Measurements from ENCODE around the gene EXPH5. TPM values are rescaled to one million over a fixed set of nuclear protein-coding genes. Genes with fewer than 3 reads are reported as not detected.
"Not testable (repeated sequence)": the region's sequence is repeated elsewhere in the genome, so short reads cannot be mapped to it uniquely, and the experiment has no call there.

EXPH5 gene, protein sequence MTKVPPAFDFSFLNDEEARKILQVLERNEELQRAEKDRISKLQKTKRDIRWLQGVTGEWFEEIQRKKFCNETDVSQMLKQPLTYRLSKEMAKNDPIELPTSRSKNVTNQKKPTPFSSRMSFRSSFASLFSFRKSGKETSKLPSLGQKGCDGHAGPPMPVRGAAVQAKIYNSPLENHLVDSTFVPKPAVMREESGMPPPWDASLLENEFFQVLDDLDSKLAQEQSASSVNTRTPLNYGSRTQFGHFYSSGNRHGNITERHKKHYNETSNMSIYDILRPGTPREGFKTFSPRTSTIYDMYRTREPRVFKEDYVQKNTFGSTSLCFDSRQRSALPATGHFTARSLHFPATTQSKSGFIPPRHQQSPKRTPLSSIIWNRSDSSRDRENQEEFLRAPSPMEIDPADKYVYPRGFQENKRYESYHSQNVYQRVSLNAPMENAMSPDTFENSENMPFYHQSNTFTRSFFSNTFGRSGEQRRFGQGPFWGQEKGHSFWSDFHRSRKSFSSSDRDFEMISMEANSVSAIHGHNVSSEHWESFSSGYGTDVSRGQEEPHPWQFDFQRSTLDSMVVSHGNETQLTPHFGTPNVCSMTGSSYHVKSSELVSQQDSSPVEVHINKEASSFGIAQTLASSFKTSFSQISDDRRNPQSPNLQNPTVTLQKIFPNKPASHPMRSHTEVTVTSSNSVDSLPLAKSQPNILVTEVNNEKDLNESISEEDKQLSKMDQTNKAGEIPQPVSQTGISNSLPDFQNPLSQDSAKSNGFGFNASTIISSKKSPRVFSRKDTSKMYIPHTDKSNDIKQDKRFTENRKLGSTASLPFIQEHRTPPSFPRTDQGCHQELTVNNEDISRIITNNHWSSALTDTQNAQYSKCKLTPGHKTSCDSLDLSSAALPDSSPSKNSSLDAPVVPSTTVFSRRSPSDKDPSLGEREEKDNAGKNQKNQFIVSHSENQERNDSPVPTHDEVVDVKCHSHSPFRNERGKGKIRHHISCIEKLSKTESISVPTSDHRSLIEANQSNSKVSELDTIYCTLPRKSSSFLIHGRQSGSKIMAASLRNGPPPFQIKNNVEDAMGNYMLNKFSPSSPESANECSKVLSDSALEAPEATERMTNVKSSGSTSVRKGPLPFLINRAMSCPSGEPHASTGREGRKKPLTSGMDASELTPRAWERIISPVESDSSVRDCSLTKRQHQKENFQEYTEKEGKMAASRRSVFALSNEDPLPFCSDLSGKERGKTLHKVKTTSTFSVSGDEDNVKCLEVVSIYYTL (N-terminal part only)
- total RNA-seq, result 10 to 100 TPM in 1 of 2 donors, 1 to 10 TPM in 1; 6.6 to 17.3 TPM

DNA sequence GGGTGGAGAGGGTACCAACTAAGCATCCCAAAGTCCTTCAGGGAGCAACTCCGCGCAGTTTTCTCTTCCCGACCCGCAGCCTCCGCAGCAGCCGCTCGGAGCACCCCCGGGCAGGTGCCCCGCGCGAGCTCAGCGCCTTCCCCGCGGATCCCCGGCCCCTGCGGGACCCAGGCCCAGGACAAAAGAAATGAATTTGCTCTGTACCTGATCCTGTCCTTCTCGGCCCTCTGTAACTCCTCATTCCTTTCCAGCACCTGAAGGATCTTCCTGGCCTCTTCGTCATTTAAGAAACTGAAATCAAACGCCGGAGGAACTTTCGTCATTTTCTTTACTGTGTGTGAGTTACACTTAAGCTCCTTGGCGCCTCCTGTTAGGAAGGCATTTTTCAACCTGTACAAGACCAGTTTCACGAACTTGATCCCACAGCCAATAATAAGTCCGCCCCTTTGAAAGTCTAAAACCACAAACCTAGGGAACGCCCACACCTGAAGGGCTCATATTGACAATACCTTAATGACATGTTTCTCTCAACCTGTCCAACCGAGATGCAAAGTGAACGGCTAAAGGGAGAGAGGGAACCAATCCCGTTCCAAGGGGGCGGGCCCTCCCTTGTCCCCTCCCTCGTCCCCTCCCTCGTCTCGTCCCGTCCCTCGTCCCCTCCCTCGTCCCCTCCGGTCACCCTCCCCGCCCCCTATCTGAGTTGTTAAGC lies at the start of gene EXPH5:
EXPH5 (minus strand) TSS at position 555 of the 709 bp plus-strand sequence; CDS start at position 323, 232 bp downstream.
- no peaks in the 10 kb centered on the region for H3K36me3 ChIP-seq
- TF ChIP-seq, protein P1, sequence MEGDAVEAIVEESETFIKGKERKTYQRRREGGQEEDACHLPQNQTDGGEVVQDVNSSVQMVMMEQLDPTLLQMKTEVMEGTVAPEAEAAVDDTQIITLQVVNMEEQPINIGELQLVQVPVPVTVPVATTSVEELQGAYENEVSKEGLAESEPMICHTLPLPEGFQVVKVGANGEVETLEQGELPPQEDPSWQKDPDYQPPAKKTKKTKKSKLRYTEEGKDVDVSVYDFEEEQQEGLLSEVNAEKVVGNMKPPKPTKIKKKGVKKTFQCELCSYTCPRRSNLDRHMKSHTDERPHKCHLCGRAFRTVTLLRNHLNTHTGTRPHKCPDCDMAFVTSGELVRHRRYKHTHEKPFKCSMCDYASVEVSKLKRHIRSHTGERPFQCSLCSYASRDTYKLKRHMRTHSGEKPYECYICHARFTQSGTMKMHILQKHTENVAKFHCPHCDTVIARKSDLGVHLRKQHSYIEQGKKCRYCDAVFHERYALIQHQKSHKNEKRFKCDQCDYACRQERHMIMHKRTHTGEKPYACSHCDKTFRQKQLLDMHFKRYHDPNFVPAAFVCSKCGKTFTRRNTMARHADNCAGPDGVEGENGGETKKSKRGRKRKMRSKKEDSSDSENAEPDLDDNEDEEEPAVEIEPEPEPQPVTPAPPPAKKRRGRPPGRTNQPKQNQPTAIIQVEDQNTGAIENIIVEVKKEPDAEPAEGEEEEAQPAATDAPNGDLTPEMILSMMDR (IDR thresholded peaks at IDR 0.05), result no peak
- peak; percentile 94 for TF ChIP-seq POLR2AphosphoS5 (IDR thresholded peaks at IDR 0.05)
- TF ChIP-seq POLR2A (IDR thresholded peaks at IDR 0.05), result peak; percentile 85
- DNase-seq (ENCODE audit: low spot score), result peak; percentile 96
- H3K27ac ChIP-seq, result peak within 1 kb of the TSS; percentile 81 to 90
- under 1% methylated on average over 37 of the region's 37 CpGs for WGBS
- H3K27me3 ChIP-seq (replicated peaks; ENCODE audit: insufficient read depth), result no peaks in the 10 kb centered on the region
- intact Hi-C loops (cut with DNase I), result loop anchor here (5.0 kb wide), 1 partner anchor 126 kb away; the partner anchor contains the start of gene C11orf65
- peak within 1 kb of the TSS; percentile 60 to 61 for H3K4me3 ChIP-seq
- no peaks in the 10 kb centered on the region for H3K9me3 ChIP-seq
- no peaks in the 10 kb centered on the region for H3K4me1 ChIP-seq (replicated peaks)

DNA sequence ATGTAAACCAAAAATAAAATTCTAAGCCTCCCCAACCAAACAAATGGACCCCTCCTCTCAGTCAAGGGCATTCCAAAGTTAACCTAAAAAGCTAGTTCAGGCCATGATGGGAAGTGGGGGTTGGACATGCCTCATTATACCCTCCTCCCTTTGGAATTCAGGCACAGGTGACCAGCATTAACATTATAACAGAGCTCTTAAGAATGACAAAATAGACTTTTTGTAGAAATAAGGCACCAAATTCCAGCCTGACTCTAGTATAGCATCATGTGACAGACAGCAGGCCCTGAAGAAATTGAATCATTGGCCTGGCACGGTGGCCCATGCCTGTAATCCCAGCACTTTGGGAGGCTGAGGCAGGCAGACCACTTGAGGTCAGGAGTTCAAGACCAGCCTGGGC lies 48.2 kb upstream of the EXPH5 start:
- H3K9me3 ChIP-seq; intact Hi-C loops (cut with DNase I); H3K27ac ChIP-seq; DNase-seq (ENCODE audit: low spot score); H3K4me1 ChIP-seq (replicated peaks); H3K27me3 ChIP-seq (replicated peaks; ENCODE audit: insufficient read depth); H3K4me3 ChIP-seq; H3K36me3 ChIP-seq: not testable (repeated sequence)
- 95% methylated on average over 1 of the region's 1 CpG for WGBS

DNA sequence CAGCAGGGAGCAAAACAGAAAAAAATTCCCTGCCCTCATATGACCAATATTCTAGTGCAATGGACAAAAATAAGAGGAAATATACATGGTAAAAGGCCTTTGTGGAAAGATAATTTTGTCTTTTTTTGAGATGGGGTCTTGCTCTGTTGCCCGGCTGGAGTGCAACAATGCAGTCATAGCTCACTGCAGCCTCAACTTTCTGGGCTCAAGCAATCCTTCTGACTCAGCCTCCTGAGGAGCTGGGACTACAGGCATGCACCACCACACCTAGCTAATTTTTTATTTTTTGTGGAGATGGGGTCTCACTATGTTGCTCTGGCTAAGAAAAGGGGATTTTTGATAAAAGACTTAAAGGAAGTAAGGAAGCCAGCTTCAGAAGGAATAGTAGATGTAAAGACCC lies 45.6 kb upstream of the EXPH5 start:
- DNase-seq (ENCODE audit: low spot score), result no peak
- no peaks in the 10 kb centered on the region for H3K36me3 ChIP-seq

DNA sequence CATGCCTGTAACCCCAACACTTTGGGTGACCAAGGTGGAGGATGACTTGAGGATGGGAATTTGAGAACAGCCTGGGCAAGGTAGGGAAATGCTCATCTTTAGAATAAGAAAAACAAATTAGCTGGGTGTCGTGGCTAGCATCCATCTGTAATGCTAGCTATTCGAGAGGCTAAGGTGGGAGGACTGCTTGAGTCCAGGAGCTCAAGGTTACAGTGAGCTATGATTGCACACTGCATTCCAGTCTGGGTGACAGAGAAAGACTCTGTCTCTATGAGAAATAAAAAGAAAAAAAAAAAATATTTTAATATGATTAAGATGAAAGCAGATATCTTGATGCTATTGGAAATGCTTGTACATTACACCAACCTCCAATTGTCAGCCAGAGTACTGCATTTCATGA lies 42.7 kb upstream of the EXPH5 start:
- intact Hi-C loops (cut with DNase I), result no loop called here
- H3K4me3 ChIP-seq, result no peak overlapping the region

More for the DNA sequence above, 45.6 kb upstream of the EXPH5 start:
- Histone ChIP-seq H3K27ac (no peak overlapping the region), H3K27me3 (replicated peaks; ENCODE audit: insufficient read depth) (no peaks in the 10 kb centered on the region), H3K4me1 (replicated peaks) (no peaks in the 10 kb centered on the region), H3K4me3 (no peak overlapping the region), H3K9me3 (no peaks in the 10 kb centered on the region)
- whole genome bisulfite sequencing, result 97% methylated on average over 1 of the region's 1 CpG
- TF ChIP-seq POLR2AphosphoS5 (IDR thresholded peaks at IDR 0.05) (no peak), POLR2A (IDR thresholded peaks at IDR 0.05) (no peak)
- TF ChIP-seq, protein P1 (IDR thresholded peaks at IDR 0.05), result no peak
- intact Hi-C loops (cut with DNase I), result no loop called here

More for the DNA sequence above, 42.7 kb upstream of the EXPH5 start:
- Histone ChIP-seq H3K4me1 (replicated peaks) (no peaks in the 10 kb centered on the region), H3K36me3 (no peaks in the 10 kb centered on the region), H3K9me3 (no peaks in the 10 kb centered on the region), H3K27me3 (replicated peaks; ENCODE audit: insufficient read depth) (no peaks in the 10 kb centered on the region), H3K27ac (no peak overlapping the region)
- 74% methylated on average over 2 of the region's 2 CpGs for WGBS
- TF ChIP-seq, protein P1 (IDR thresholded peaks at IDR 0.05), result no peak
- no peak for TF ChIP-seq POLR2A (IDR thresholded peaks at IDR 0.05)
- TF ChIP-seq POLR2AphosphoS5 (IDR thresholded peaks at IDR 0.05), result no peak
- DNase-seq (ENCODE audit: low spot score), result no peak

Data from prostate gland (tissue), 2 donors.